Measurements from ENCODE around the gene NTN3. TPM values are rescaled to one million over a fixed set of nuclear protein-coding genes. Genes with fewer than 3 reads are reported as not detected.

The NTN3 gene
- total and polyA plus RNA-seq, 4 donors: 0.42 TPM; not detected in 3

- no peaks in the 10 kb centered on the region for H3K27me3 ChIP-seq (ENCODE audit: control insufficient read depth in 1 of 2, insufficient read depth in 2 of 2, low read length in 1 of 2)
- no peaks in the 10 kb centered on the region for H3K4me1 ChIP-seq (ENCODE audit: control insufficient read depth in 1 of 2, insufficient read depth in 2 of 2, low read length in 2 of 2)
- DNase-seq (peak; percentile 89 to 93), ATAC-seq (ENCODE audit: low FRiP score) (peak; percentile 92)
- no peaks in the 10 kb centered on the region for H3K36me3 ChIP-seq (ENCODE audit: control insufficient read depth in 1 of 2, insufficient read depth in 2 of 2, low read length in 1 of 2)
- H3K27ac ChIP-seq (ENCODE audit: low read depth in 1 of 2, low read length in 2 of 2): no peak overlapping the region
- 34 to 37% methylated on average over 20 to 23 of the region's 23 CpGs for WGBS, 2 donors
- H3K4me3 ChIP-seq (ENCODE audit: low read length in 2 of 2): no peak overlapping the region
- H3K9me3 ChIP-seq (ENCODE audit: control insufficient read depth, low read length): no peaks in the 10 kb centered on the region
- intact Hi-C loops (cut with DNase I): loop anchor here (2.0 to 5.0 kb wide), 2 partner anchors 74 to 160 kb away; partner anchors contain the start of genes ABCA3 (in 1 of the 2) and CCNF (in 1 of the 2)
Measured at GRCh38 chr16:2500918-2501750, 30.0 kb downstream of the NTN3 start.

DNA sequence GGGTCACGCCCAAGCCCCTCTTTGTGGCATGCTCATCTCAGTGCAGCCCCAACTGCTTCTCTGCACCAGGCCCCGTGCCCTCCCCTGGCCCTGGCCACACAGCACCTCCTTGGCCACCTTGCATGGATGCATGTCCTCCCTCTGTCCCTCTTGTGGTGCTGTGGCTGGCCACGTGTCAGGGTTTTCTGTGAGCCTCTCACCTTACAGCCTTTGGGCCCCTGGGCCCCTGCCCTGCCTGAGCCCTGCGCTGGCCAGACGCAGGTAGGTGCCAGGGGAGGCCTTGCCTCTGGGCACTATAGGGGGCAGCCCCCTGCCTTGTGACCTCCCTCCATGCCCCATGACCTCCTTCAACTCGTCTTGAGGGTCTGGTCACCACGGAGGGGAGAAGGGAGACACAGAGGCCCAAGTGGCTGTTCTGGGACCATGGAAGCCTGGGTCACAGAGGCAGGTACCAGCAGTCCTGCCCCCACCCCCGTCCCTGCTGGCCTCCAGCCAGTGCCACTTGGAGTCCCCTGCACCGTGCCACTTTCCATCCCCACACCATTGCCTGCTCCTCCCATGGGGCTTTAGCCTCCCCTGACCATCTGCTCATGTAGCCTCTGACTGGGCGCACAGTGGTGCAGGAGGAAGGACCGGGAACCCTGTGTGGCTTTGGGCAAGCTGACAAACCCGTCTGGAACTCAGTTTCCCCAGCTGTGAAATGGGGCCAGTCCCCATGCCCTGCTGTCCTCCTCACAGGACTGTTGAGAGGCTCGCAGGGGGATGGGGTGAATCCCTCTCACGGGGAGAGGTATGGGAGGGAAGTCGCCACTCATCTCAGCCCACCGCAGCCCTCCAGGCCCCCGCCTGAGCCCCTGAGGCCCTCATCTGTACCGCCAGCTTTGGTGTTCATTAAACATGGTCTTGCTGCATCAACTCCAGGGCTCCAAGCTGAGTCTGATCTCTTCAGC, 31.1 kb downstream of the NTN3 start:
- Histone ChIP-seq H3K27ac (ENCODE audit: low read depth in 1 of 2, low read length in 2 of 2) (no peak overlapping the region), H3K36me3 (ENCODE audit: control insufficient read depth in 1 of 2, insufficient read depth in 2 of 2, low read length in 1 of 2) (no peaks in the 10 kb centered on the region)
- no peak for ATAC-seq (ENCODE audit: low FRiP score)

GRCh38 chr16:2505695-2506094, 34.6 kb downstream of the NTN3 start:
- H3K27me3 ChIP-seq (ENCODE audit: control insufficient read depth in 1 of 2, insufficient read depth in 2 of 2, low read length in 1 of 2): no peaks in the 10 kb centered on the region
- H3K4me3 ChIP-seq (ENCODE audit: low read length in 2 of 2): no peak overlapping the region
- H3K36me3 ChIP-seq (ENCODE audit: control insufficient read depth in 1 of 2, insufficient read depth in 2 of 2, low read length in 1 of 2): no peaks in the 10 kb centered on the region
- H3K9me3 ChIP-seq (ENCODE audit: control insufficient read depth, low read length): no peaks in the 10 kb centered on the region
- DNase-seq (no peak), ATAC-seq (ENCODE audit: low FRiP score) (no peak)
- H3K4me1 ChIP-seq (ENCODE audit: control insufficient read depth in 1 of 2, insufficient read depth in 2 of 2, low read length in 2 of 2): no peaks in the 10 kb centered on the region
- WGBS, 2 donors: 89 to 90% methylated on average over 14 of the region's 14 CpGs
- no peak overlapping the region for H3K27ac ChIP-seq (ENCODE audit: low read depth in 1 of 2, low read length in 2 of 2)
- intact Hi-C loops (cut with DNase I): no loop called here

More for the DNA sequence above, 31.1 kb downstream of the NTN3 start:
- 73% methylated on average over 15 to 18 of the region's 18 CpGs for WGBS, 2 donors
- intact Hi-C loops (cut with DNase I): loop anchor here (2.0 to 5.0 kb wide), 2 partner anchors 75 to 161 kb away; partner anchors contain the start of genes ABCA3 (in 1 of the 2) and CCNF (in 1 of the 2)
- Histone ChIP-seq H3K9me3 (ENCODE audit: control insufficient read depth, low read length) (no peaks in the 10 kb centered on the region), H3K27me3 (ENCODE audit: control insufficient read depth in 1 of 2, insufficient read depth in 2 of 2, low read length in 1 of 2) (no peaks in the 10 kb centered on the region), H3K4me3 (ENCODE audit: low read length in 2 of 2) (no peak overlapping the region), H3K4me1 (ENCODE audit: control insufficient read depth in 1 of 2, insufficient read depth in 2 of 2, low read length in 2 of 2) (no peaks in the 10 kb centered on the region)
- no peak for DNase-seq

DNA sequence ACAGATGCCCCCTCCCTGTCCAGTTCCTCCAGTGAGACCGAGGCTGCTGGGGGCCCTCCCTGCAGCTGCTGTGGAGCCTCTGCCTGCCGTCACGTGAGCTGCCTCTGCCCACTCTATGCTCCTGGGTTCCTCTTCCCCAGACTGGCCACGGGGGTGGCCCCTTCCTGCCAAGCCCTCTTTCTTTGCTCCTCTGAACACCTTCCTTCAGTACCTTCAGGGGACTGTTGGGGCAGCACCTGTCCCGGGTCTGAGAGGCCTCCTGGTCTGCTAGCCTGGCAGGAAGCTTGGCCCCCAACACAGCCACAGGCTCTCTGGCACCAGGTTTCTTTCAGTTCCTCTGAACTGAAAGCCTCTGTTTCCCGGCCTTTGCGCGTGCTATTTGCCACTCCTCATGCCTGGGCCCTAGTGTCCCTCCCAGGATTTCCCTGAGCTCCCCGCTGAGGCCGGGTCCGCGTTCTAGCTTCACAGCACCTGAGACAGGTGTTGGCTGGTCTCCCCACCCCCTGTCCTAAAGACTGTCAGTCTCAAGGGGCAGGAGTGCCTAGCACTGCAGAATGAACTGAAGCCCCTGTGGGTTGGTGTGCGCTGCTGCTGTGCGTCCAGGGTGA, 36.1 kb downstream of the NTN3 start:
- DNase-seq: peak in 1 of 2 donors; percentile 84
- ATAC-seq (ENCODE audit: low FRiP score): no peak
- intact Hi-C loops (cut with DNase I): no loop called here
- Histone ChIP-seq H3K27ac (ENCODE audit: low read depth in 1 of 2, low read length in 2 of 2) (no peak overlapping the region), H3K9me3 (ENCODE audit: control insufficient read depth, low read length) (no peaks in the 10 kb centered on the region), H3K36me3 (ENCODE audit: control insufficient read depth in 1 of 2, insufficient read depth in 2 of 2, low read length in 1 of 2) (no peaks in the 10 kb centered on the region), H3K4me1 (ENCODE audit: control insufficient read depth in 1 of 2, insufficient read depth in 2 of 2, low read length in 2 of 2) (no peaks in the 10 kb centered on the region), H3K27me3 (ENCODE audit: control insufficient read depth in 1 of 2, insufficient read depth in 2 of 2, low read length in 1 of 2) (no peaks in the 10 kb centered on the region), H3K4me3 (ENCODE audit: low read length in 2 of 2) (no peak overlapping the region)
- 81 to 84% methylated on average over 14 of the region's 14 CpGs for WGBS, 2 donors

DNA sequence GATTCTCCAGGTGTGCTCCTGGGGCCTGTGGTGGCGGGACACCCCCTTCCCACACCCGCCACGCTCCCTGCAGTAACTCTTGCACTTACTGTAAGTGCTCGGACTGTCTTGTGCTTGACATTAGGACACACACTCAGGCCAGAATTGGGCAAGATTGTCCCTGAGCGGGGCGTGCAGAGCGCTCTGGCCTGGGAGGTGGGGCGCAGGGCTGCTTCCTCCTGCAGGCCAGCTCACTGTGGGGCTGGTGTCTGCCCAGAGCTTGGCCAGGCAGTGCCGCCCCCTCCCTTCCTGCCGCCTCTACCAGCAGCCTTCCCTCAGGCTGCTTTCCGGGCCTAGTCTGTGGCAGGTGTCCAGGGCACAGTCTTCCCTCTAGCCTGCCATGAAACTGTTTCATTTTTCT, 36.6 kb downstream of the NTN3 start:
- no peak overlapping the region for H3K27ac ChIP-seq (ENCODE audit: low read depth in 1 of 2, low read length in 2 of 2)

DNA sequence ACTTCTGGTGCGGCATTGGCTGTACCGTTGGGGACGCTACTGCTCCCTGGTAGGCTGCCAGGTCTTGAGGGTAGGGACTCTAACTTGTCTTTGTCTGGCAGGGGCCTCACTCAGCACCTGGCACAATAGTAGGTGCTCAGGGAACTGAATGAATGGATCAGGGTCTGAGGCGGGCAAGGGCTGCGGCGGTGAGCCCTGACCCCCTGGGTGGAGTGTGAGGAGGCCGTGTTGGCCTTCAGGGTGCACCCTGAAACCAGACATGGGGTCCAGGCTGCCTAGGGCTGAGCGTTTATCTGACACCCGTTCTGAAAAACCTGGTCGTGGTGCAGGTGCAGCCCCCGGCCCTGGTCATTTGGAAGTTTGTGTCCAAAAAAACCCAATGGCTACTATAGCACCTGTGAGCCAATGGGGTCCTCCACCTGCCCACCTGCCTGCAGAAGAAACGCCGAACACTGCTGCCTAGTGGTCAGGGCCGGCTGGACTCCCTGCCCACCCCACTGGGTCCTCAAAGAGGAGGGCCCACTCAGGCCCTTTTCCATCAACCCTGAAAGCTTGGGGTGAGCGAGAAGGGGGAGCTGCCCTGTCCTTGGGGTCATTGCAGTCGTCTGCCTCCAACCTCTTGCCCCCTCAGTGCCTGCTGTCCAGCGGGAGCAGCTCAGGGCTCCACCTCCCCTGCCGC, 37.8 kb downstream of the NTN3 start:
- intact Hi-C loops (cut with DNase I): no loop called here
- no peaks in the 10 kb centered on the region for H3K4me1 ChIP-seq (ENCODE audit: control insufficient read depth in 1 of 2, insufficient read depth in 2 of 2, low read length in 2 of 2)
- H3K9me3 ChIP-seq (ENCODE audit: control insufficient read depth, low read length): no peaks in the 10 kb centered on the region
- DNase-seq: peak in 1 of 2 donors; percentile 42
- no peak overlapping the region for H3K27ac ChIP-seq (ENCODE audit: low read depth in 1 of 2, low read length in 2 of 2)
- WGBS, 2 donors: 88 to 92% methylated on average over 18 of the region's 18 CpGs
- H3K36me3 ChIP-seq (ENCODE audit: control insufficient read depth in 1 of 2, insufficient read depth in 2 of 2, low read length in 1 of 2): no peaks in the 10 kb centered on the region
- H3K27me3 ChIP-seq (ENCODE audit: control insufficient read depth in 1 of 2, insufficient read depth in 2 of 2, low read length in 1 of 2): no peaks in the 10 kb centered on the region
- no peak overlapping the region for H3K4me3 ChIP-seq (ENCODE audit: low read length in 2 of 2)
- ATAC-seq (ENCODE audit: low FRiP score): no peak

More for the DNA sequence above, 36.6 kb downstream of the NTN3 start:
- H3K27me3 ChIP-seq (ENCODE audit: control insufficient read depth in 1 of 2, insufficient read depth in 2 of 2, low read length in 1 of 2): no peaks in the 10 kb centered on the region
- H3K4me3 ChIP-seq (ENCODE audit: low read length in 2 of 2): no peak overlapping the region
- intact Hi-C loops (cut with DNase I): no loop called here
- no peaks in the 10 kb centered on the region for H3K9me3 ChIP-seq (ENCODE audit: control insufficient read depth, low read length)
- no peaks in the 10 kb centered on the region for H3K36me3 ChIP-seq (ENCODE audit: control insufficient read depth in 1 of 2, insufficient read depth in 2 of 2, low read length in 1 of 2)
- ATAC-seq (ENCODE audit: low FRiP score) (no peak), DNase-seq (peak in 1 of 2 donors; percentile 86)
- no peaks in the 10 kb centered on the region for H3K4me1 ChIP-seq (ENCODE audit: control insufficient read depth in 1 of 2, insufficient read depth in 2 of 2, low read length in 2 of 2)
- WGBS, 2 donors: 88 to 89% methylated on average over 11 of the region's 11 CpGs

- Histone ChIP-seq H3K4me1 (ENCODE audit: control insufficient read depth in 1 of 2, insufficient read depth in 2 of 2, low read length in 2 of 2) (no peaks in the 10 kb centered on the region), H3K27me3 (ENCODE audit: control insufficient read depth in 1 of 2, insufficient read depth in 2 of 2, low read length in 1 of 2) (no peaks in the 10 kb centered on the region), H3K9me3 (ENCODE audit: control insufficient read depth, low read length) (no peaks in the 10 kb centered on the region), H3K27ac (ENCODE audit: low read depth in 1 of 2, low read length in 2 of 2) (no peak overlapping the region), H3K4me3 (ENCODE audit: low read length in 2 of 2) (no peak overlapping the region), H3K36me3 (ENCODE audit: control insufficient read depth in 1 of 2, insufficient read depth in 2 of 2, low read length in 1 of 2) (no peaks in the 10 kb centered on the region)
- 38% methylated on average over 22 to 24 of the region's 24 CpGs for WGBS, 2 donors
- peak; percentile 85 to 94 for DNase-seq
- ATAC-seq (ENCODE audit: low FRiP score): peak; percentile 27
- intact Hi-C loops (cut with DNase I): no loop called here
Measured at GRCh38 chr16:2511128-2511800, 40.2 kb downstream of the NTN3 start.
